ENCODE measurements around the gene SCT. TPM values are rescaled to one million over a fixed set of nuclear protein-coding genes. Genes with fewer than 3 reads are reported as not detected.

Gene SCT
- polyA plus RNA-seq, 1 donor from 2014 or later = not detected

- H3K9me3 ChIP-seq (ENCODE audit: low read length) = no peaks in the 10 kb centered on the region
- H3K27ac ChIP-seq (ENCODE audit: low read length) = no peak overlapping the region
- H3K36me3 ChIP-seq (ENCODE audit: insufficient read depth, low read length) = no peaks in the 10 kb centered on the region
- H3K79me2 ChIP-seq (replicated peaks; ENCODE audit: insufficient read depth, low read length) = no peaks in the 10 kb centered on the region
- H3K4me2 ChIP-seq (ENCODE audit: low read length) = no peak overlapping the region
- TF ChIP-seq SMC3 (conservative IDR thresholded peaks at IDR 0.05; ENCODE audit: poor library complexity) (no peak), EP300 (conservative IDR thresholded peaks at IDR 0.05; ENCODE audit: poor library complexity, severe bottlenecking) (no peak), MXI1 (conservative IDR thresholded peaks at IDR 0.05; ENCODE audit: poor library complexity, severe bottlenecking) (no peak), EZH2 (IDR thresholded peaks at IDR 0.05; ENCODE audit: borderline replicate concordance, insufficient read depth, low read length, poor library complexity, severe bottlenecking) (no peak)
- H2AFZ ChIP-seq (ENCODE audit: low read depth, low read length) = no peak overlapping the region
- no peak overlapping the region for H3K4me3 ChIP-seq (ENCODE audit: low read length)
- no peaks in the 10 kb centered on the region for H3K9me2 ChIP-seq (ENCODE audit: insufficient read depth, low read length)
- H4K20me1 ChIP-seq (ENCODE audit: insufficient read depth) = no peaks in the 10 kb centered on the region
- no peaks in the 10 kb centered on the region for H3K27me3 ChIP-seq (ENCODE audit: insufficient read depth, low read depth, low read length)
- no peaks in the 10 kb centered on the region for H3F3A ChIP-seq (ENCODE audit: insufficient read depth, low read length, poor library complexity, severe bottlenecking)
- no peak overlapping the region for H3K9ac ChIP-seq (ENCODE audit: low read length)
Measured at GRCh38 chr11:656866-657265, 29.9 kb upstream of the SCT start.

GRCh38 chr11:656426-656825, 29.4 kb upstream of the SCT start:
- no peak overlapping the region for H3K27ac ChIP-seq (ENCODE audit: low read length)
- no peaks in the 10 kb centered on the region for H4K20me1 ChIP-seq (ENCODE audit: insufficient read depth)
- no peaks in the 10 kb centered on the region for H3F3A ChIP-seq (ENCODE audit: insufficient read depth, low read length, poor library complexity, severe bottlenecking)
- no peaks in the 10 kb centered on the region for H3K79me2 ChIP-seq (replicated peaks; ENCODE audit: insufficient read depth, low read length)
- H3K36me3 ChIP-seq (ENCODE audit: insufficient read depth, low read length) = no peaks in the 10 kb centered on the region
- no peaks in the 10 kb centered on the region for H3K9me3 ChIP-seq (ENCODE audit: low read length)
- H3K9ac ChIP-seq (ENCODE audit: low read length) = no peak overlapping the region
- TF ChIP-seq TAF1 (IDR thresholded peaks at IDR 0.05; ENCODE audit: low read depth) = no peak
- TF ChIP-seq EZH2 (IDR thresholded peaks at IDR 0.05; ENCODE audit: borderline replicate concordance, insufficient read depth, low read length, poor library complexity, severe bottlenecking) = no peak
- TF ChIP-seq MXI1 (conservative IDR thresholded peaks at IDR 0.05; ENCODE audit: poor library complexity, severe bottlenecking) = no peak
- no peak for TF ChIP-seq SMC3 (conservative IDR thresholded peaks at IDR 0.05; ENCODE audit: poor library complexity)
- TF ChIP-seq REST (IDR thresholded peaks at IDR 0.05; ENCODE audit: borderline replicate concordance) = no peak
- no peak for TF ChIP-seq RAD21 (conservative IDR thresholded peaks at IDR 0.05)
- TF ChIP-seq CTCF (IDR thresholded peaks at IDR 0.05; ENCODE audit: poor library complexity, severe bottlenecking) = no peak
- no peak for TF ChIP-seq EP300 (conservative IDR thresholded peaks at IDR 0.05; ENCODE audit: poor library complexity, severe bottlenecking)
- no peak overlapping the region for H2AFZ ChIP-seq (ENCODE audit: low read depth, low read length)
- no peaks in the 10 kb centered on the region for H3K9me2 ChIP-seq (ENCODE audit: insufficient read depth, low read length)
- no peaks in the 10 kb centered on the region for H3K27me3 ChIP-seq (ENCODE audit: insufficient read depth, low read depth, low read length)
- H3K4me2 ChIP-seq (ENCODE audit: low read length) = no peak overlapping the region
- no peak overlapping the region for H3K4me3 ChIP-seq (ENCODE audit: low read length)

Measured in neural cell (in vitro differentiated cells).